B cell (primary cell): ENCODE measurements around the gene ABCC1. TPM values are rescaled to one million over a fixed set of nuclear protein-coding genes. Genes with fewer than 3 reads are reported as not detected.

Experiments used
- ATAC-seq: fragments of 200-7000 bp; cut with Tn5 transposase; one replicate; pipeline ENCODE4 v1.10.0; 2021; ENCODE audit warnings: low read depth, mild to moderate bottlenecking, moderate number of reproducible peaks, moderate library complexity
- CTCF ChIA-PET: fragments of 350-600 bp; sonication (Branson Sonifier 250); formaldehyde crosslinking; loops from one replicate; lab custom pipeline; 2021; ENCODE audit warnings: antibody characterized with exemption, inconsistent platforms; lab: Charles Lee
- POLR2A ChIA-PET: fragments of 350-600 bp; sonication (Branson Sonifier 250); formaldehyde crosslinking; loops from one replicate; lab custom pipeline; 2021; ENCODE audit warnings: antibody characterized with exemption; lab: Charles Lee
- DNase-seq: peaks from one replicate; pipeline ENCODE4 v3.0.0; 2013
- H2AFZ ChIP-seq: 2 replicates; pipeline ENCODE4 v1.6.1; 2012; ENCODE audit warnings: mild to moderate bottlenecking, low read depth, low read length; ENCODE audit not compliant: insufficient read depth, poor library complexity, severe bottlenecking
- H3K27ac ChIP-seq, 2 donors: 1 replicate in 1 of 2; 2 replicates in 1 of 2; pipeline ENCODE4 v1.5.1; 2012 to 2013; ENCODE audit warnings: low read length in 2 of 2, mild to moderate bottlenecking in 2 of 2, moderate library complexity in 1 of 2
- H3K27me3 ChIP-seq, 4 experiments: fragments of 200-600 bp in 1 of 4; sonication (generic) in 1 of 4; replicated peaks in 1 of 4; 1 replicate in 2 of 4; 2 replicates in 2 of 4; pipeline versions ENCODE4 v1.6.1 to v1.7.0; 2013 to 2016; ENCODE audit warnings: low read length in 3 of 4, mild to moderate bottlenecking in 2 of 4, mixed read lengths in 1 of 4, moderate library complexity in 1 of 4; ENCODE audit not compliant: insufficient read depth in 4 of 4, control insufficient read depth in 3 of 4; ENCODE audit errors: control extremely low read depth in 1 of 4
- H3K36me3 ChIP-seq, 2 experiments: replicated peaks in 1 of 2; 1 replicate in 1 of 2; 2 replicates in 1 of 2; pipeline versions ENCODE4 v1.6.1 to v1.7.1; 2013; ENCODE audit warnings: low read length in 1 of 2; ENCODE audit not compliant: insufficient read depth in 2 of 2, control insufficient read depth in 1 of 2; ENCODE audit errors: control extremely low read depth in 1 of 2, extremely low read depth in 1 of 2
- H3K4me1 ChIP-seq, 2 donors: fragments of 200-600 bp in 1 of 2; sonication (generic) in 1 of 2; 1 replicate in 1 of 2; 2 replicates in 1 of 2; pipeline versions ENCODE4 v1.5.1 to v1.6.1; 2013 to 2017; ENCODE audit warnings: low read length in 2 of 2; ENCODE audit not compliant: control insufficient read depth in 2 of 2, insufficient read depth in 2 of 2
- H3K4me2 ChIP-seq: replicated peaks from 2 replicates; pipeline ENCODE3; 2012; ENCODE audit warnings: mild to moderate bottlenecking, low read depth, low read length; ENCODE audit not compliant: poor library complexity, severe bottlenecking
- H3K4me3 ChIP-seq, 5 experiments: fragments of 200-600 bp in 1 of 5; sonication (generic) in 1 of 5; 1 replicate in 3 of 5; 2 replicates in 2 of 5; pipeline versions ENCODE4 v1.5.1 to v1.7.0; 2011 to 2016; ENCODE audit warnings: low read length in 4 of 5, mild to moderate bottlenecking in 4 of 5, low read depth in 2 of 5, control low read depth in 1 of 5, moderate library complexity in 1 of 5; ENCODE audit not compliant: insufficient read depth in 1 of 5; ENCODE audit errors: control extremely low read depth in 1 of 5, extremely low read depth in 1 of 5
- H3K79me2 ChIP-seq: fragments of 200-600 bp; sonication (generic); one replicate; pipeline ENCODE4 v1.6.0; 2016; ENCODE audit warnings: low read length; ENCODE audit not compliant: control insufficient read depth, insufficient read depth
- H3K9ac ChIP-seq: fragments of 200-600 bp; sonication (generic); 2 replicates; pipeline ENCODE4 v1.6.1; 2017; ENCODE audit warnings: mild to moderate bottlenecking, low read length, moderate library complexity
- H3K9me3 ChIP-seq, 3 donors: one replicate each; pipeline versions ENCODE4 v1.6.1 to v1.7.1; 2013; ENCODE audit warnings: low read length in 2 of 3; ENCODE audit not compliant: control insufficient read depth in 2 of 3, insufficient read depth in 1 of 3; ENCODE audit errors: control extremely low read depth in 1 of 3
- H4K20me1 ChIP-seq: 2 replicates; pipeline ENCODE4 v1.6.0; 2012; ENCODE audit warnings: mild to moderate bottlenecking, low read length; ENCODE audit not compliant: insufficient read depth, control insufficient read depth, poor library complexity, severe bottlenecking
- H3K27ac Mint-ChIP-seq: one replicate; pipeline ENCODE4 v1.8.0; 2021; ENCODE audit warnings: mixed read lengths
- H3K27me3 Mint-ChIP-seq: one replicate; pipeline ENCODE4 v1.8.0; 2021; ENCODE audit warnings: mixed read lengths
- H3K4me1 Mint-ChIP-seq: one replicate; pipeline ENCODE4 v1.8.0; 2021; ENCODE audit warnings: mixed read lengths
- H3K4me3 Mint-ChIP-seq: one replicate; pipeline ENCODE4 v1.8.0; 2021; ENCODE audit warnings: mixed read lengths
- H3K9me3 Mint-ChIP-seq: one replicate; pipeline ENCODE4 v1.8.0; 2022; ENCODE audit warnings: mixed read lengths; ENCODE audit not compliant: insufficient read depth
- EZH2 ChIP-seq: IDR thresholded peaks from 2 replicates; pipeline ENCODE4 v1.6.1; 2012; ENCODE audit warnings: borderline replicate concordance, low read depth, mild to moderate bottlenecking, moderate library complexity, low read length; ENCODE audit not compliant: insufficient read depth, poor library complexity, severe bottlenecking
- WGBS: methylation state at CpG from one replicate; pipeline ENCODE4 v1.1.5; 2013; ENCODE audit warnings: missing lambda C conversion rate; ENCODE audit not compliant: insufficient coverage; 5-methylcytosine and 5-hydroxymethylcytosine counted together
- intact Hi-C: fragments of 100-400 bp; cut with micrococcal nuclease; formaldehyde crosslinking; loops from one replicate; pipeline ENCODE4 v1.10.0; 2022
- polyA plus RNA-seq: library from polyadenylated mRNA; depleted of rRNA; stranded (reverse); fragments of >200 nt; gene quantifications from 2 replicates; pipeline ENCODE4 v1.2.3, GENCODE V29; 2012
- total RNA-seq, 2 donors: library from RNA; stranded (reverse); fragments of 120-200 nt in 1 of 2; gene quantifications; 1 replicate in 1 of 2; 2 replicates in 1 of 2; pipeline versions ENCODE4 v1.2.3 to v1.2.4, GENCODE V29; 2013 to 2022
- TF ChIP-seq, protein P1 (sequence below): fragments of 200-600 bp; IDR thresholded peaks from one replicate; pipeline ENCODE4 v1.8.0; 2022; ENCODE audit warnings: antibody characterized with exemption, mild to moderate bottlenecking

The ABCC1 gene
- total and polyA plus RNA-seq, 2 donors (not counting 1 experiment from before 2014, with no cell fraction given): 21.8 to 73.0 TPM

DNA sequence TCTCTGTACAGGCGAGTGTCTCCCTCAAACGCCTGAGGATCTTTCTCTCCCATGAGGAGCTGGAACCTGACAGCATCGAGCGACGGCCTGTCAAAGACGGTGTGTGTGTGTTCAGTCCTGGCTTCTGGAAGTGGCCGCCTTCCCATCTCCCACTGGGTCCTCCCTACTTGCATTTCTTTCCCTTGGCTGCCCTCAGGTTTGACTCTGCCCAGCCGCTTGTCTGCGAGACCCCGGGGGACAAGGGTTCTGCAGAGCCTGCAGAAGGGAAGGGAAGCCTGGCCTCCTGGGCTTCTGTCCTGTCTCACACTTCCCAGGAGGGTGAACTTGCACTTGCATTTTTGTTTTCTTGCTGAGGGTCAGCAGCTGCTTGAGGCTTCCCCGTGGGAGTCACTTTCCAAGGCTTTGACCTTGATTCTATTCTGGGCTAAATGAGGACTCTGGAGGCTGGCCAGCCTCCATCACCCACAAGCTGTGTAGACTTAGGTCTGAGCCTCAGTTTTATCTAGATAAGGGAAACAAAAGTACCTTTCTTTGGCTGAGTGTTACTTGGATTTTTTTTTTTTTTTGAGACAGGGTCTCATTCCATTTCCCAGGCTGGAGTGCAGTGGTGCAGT, 122.3 kb downstream of the ABCC1 start:
- intact Hi-C loops: no loop called here

DNA sequence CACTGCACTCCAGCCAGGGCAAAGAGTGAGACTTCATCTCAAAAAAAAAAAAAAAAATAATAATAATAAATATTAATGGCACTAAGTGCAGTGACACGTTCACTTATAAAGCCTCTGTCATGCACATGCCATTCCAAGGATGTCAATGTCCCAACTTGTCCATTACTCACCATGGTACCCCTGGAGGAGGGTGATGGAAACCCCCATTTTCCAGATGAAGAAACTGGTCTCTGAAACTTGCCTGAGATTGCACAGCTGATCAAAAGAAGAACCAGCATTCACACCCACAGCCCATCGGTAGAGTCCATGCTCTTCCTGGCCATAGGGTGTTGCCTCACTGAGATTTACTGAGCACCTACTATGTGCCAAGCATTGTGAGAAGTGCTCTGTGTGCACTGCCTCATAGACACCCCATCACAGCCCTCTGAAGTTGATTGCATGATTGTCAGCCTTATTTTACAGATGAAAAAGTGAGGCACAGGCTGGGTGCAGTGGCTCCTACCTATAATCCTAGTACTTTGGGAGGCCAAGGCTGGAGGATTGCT, 123.7 kb downstream of the ABCC1 start:
- no peak overlapping the region for H3K27ac ChIP-seq
- Mint-ChIP-seq H3K27me3 (no peaks in the 10 kb centered on the region), H3K4me3 (no peak overlapping the region), H3K4me1 (peaks cover 28% of the 10 kb centered on the region), H3K9me3 (no peaks in the 10 kb centered on the region), H3K27ac (no peak overlapping the region)
- CTCF ChIA-PET: no interaction called here
- H2AFZ ChIP-seq: no peak overlapping the region
- peaks cover 0 to 47% of the 10 kb centered on the region in 2 experiments for H3K36me3 ChIP-seq
- no peak overlapping the region for H3K4me2 ChIP-seq
- no peaks in the 10 kb centered on the region for H3K27me3 ChIP-seq
- TF ChIP-seq EZH2: no peak
- TF ChIP-seq, protein P1, sequence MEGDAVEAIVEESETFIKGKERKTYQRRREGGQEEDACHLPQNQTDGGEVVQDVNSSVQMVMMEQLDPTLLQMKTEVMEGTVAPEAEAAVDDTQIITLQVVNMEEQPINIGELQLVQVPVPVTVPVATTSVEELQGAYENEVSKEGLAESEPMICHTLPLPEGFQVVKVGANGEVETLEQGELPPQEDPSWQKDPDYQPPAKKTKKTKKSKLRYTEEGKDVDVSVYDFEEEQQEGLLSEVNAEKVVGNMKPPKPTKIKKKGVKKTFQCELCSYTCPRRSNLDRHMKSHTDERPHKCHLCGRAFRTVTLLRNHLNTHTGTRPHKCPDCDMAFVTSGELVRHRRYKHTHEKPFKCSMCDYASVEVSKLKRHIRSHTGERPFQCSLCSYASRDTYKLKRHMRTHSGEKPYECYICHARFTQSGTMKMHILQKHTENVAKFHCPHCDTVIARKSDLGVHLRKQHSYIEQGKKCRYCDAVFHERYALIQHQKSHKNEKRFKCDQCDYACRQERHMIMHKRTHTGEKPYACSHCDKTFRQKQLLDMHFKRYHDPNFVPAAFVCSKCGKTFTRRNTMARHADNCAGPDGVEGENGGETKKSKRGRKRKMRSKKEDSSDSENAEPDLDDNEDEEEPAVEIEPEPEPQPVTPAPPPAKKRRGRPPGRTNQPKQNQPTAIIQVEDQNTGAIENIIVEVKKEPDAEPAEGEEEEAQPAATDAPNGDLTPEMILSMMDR: no peak
- POLR2A ChIA-PET: no interaction called here
- peaks cover 9 to 29% of the 10 kb centered on the region in 2 donors for H3K4me1 ChIP-seq
- no peak for ATAC-seq
- H4K20me1 ChIP-seq: no peaks in the 10 kb centered on the region
- intact Hi-C loops: no loop called here
- DNase-seq: no peak
- no peak overlapping the region for H3K9ac ChIP-seq
- no peak overlapping the region for H3K4me3 ChIP-seq
- 100% methylated on average over 1 of the region's 2 CpGs for WGBS
- H3K79me2 ChIP-seq: no peaks in the 10 kb centered on the region
- no peaks in the 10 kb centered on the region for H3K9me3 ChIP-seq

More for the DNA sequence above, 122.3 kb downstream of the ABCC1 start:
- no peak overlapping the region for H3K9ac ChIP-seq
- H3K27ac ChIP-seq: no peak overlapping the region
- TF ChIP-seq EZH2: no peak
- TF ChIP-seq, protein P1: no peak
- H3K79me2 ChIP-seq: no peaks in the 10 kb centered on the region
- H3K27me3 ChIP-seq: no peaks in the 10 kb centered on the region
- POLR2A ChIA-PET: no interaction called here
- no peak overlapping the region for H3K4me2 ChIP-seq
- peaks cover 9 to 29% of the 10 kb centered on the region in 2 donors for H3K4me1 ChIP-seq
- CTCF ChIA-PET: interaction anchor here (0.9 kb wide), 1 partner anchor 10 kb away, joined by 3 read pairs; no protein-coding TSS in a partner anchor
- no peak for ATAC-seq
- no peaks in the 10 kb centered on the region for H3K9me3 ChIP-seq
- no peak for DNase-seq
- no peak overlapping the region for H3K4me3 Mint-ChIP-seq
- no peak overlapping the region for H3K27ac Mint-ChIP-seq
- peaks cover 0 to 49% of the 10 kb centered on the region in 2 experiments for H3K36me3 ChIP-seq
- 84% methylated on average over 10 of the region's 11 CpGs for WGBS
- H3K4me1 Mint-ChIP-seq: peaks cover 27% of the 10 kb centered on the region
- no peak overlapping the region for H2AFZ ChIP-seq
- no peaks in the 10 kb centered on the region for H3K27me3 Mint-ChIP-seq
- H4K20me1 ChIP-seq: no peaks in the 10 kb centered on the region
- no peak overlapping the region for H3K4me3 ChIP-seq
- H3K9me3 Mint-ChIP-seq: no peaks in the 10 kb centered on the region
